Smooth muscle cell of the umbilical artery (primary cell): Measurements from ENCODE around the gene MAP4. TPM values are rescaled to one million over a fixed set of nuclear protein-coding genes. Genes with fewer than 3 reads are reported as not detected.

Source experiments
- total RNA-seq: library from RNA; depleted of rRNA; stranded (reverse); fragments of >200 nt; gene quantifications from 2 replicates; pipeline ENCODE4 v1.2.3, GENCODE V29; 2014

MAP4 gene, protein sequence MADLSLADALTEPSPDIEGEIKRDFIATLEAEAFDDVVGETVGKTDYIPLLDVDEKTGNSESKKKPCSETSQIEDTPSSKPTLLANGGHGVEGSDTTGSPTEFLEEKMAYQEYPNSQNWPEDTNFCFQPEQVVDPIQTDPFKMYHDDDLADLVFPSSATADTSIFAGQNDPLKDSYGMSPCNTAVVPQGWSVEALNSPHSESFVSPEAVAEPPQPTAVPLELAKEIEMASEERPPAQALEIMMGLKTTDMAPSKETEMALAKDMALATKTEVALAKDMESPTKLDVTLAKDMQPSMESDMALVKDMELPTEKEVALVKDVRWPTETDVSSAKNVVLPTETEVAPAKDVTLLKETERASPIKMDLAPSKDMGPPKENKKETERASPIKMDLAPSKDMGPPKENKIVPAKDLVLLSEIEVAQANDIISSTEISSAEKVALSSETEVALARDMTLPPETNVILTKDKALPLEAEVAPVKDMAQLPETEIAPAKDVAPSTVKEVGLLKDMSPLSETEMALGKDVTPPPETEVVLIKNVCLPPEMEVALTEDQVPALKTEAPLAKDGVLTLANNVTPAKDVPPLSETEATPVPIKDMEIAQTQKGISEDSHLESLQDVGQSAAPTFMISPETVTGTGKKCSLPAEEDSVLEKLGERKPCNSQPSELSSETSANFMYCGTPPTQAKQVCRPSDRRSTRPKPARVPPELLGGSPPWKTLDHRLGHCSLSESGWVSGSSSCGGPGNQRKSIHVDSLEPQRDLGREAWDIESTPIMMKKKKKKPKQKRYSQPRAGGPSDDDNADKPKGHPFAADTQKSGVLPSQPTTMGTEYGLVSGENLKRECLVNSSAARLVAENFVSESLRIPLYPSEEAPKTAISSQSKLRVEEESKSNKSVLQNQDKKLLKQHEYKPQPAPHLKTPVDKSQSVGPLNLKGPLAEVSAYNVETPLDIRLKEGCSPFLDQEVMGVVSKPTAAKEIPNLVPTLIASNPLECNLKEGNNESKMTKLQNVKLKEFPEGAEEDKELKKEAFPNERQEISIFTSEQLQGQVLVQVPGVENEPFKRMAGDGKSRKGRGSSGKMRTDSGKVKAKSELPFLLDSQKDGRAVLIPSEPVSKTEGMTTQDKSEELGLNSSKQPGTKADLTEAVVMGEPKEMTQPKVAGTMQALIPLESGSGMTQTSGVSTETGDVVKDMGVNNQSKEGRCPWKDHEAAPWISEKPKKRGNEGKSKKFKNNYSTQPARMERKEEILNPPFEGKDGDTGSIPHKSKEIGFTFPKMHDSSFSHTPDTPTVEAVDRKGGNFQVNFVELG (N-terminal part only)
- 73.6 and 193 TPM in 2 replicates for total RNA-seq

DNA sequence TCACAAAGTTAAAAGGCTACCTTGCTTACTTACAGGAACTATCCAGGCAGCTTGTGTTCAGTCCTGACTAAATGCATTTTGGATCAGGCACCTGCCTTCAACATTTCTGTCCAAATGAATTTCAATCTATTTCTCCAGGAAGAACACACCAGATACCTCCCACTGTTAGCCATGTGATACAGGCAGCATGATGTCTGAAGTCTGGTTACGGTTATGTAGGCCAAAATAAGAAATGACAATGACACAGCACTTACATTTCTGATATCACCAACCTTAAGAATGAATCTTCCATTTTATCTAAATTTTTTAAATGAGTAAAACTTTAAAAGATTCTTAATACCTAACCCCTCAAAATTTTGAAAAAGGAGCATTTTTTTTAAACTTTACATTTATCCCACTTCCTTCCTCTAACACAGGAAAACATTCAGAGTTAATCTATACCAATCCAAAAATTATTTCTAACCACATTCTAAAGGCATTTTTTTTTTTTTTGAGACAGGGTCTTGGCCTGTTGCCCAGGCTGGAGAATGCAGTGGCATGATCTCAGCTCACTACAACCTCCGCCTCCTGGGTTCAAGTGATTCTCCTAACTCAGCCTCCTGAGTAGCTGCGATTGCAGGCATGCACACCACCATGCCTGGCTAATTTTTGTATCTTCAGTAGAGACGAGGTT lies at the start of gene MAP4:
TSS of gene MAP4 (minus strand) at position 116 of the 673 bp plus-strand sequence. CDS start 17,556 bp downstream, outside the sequence.

DNA sequence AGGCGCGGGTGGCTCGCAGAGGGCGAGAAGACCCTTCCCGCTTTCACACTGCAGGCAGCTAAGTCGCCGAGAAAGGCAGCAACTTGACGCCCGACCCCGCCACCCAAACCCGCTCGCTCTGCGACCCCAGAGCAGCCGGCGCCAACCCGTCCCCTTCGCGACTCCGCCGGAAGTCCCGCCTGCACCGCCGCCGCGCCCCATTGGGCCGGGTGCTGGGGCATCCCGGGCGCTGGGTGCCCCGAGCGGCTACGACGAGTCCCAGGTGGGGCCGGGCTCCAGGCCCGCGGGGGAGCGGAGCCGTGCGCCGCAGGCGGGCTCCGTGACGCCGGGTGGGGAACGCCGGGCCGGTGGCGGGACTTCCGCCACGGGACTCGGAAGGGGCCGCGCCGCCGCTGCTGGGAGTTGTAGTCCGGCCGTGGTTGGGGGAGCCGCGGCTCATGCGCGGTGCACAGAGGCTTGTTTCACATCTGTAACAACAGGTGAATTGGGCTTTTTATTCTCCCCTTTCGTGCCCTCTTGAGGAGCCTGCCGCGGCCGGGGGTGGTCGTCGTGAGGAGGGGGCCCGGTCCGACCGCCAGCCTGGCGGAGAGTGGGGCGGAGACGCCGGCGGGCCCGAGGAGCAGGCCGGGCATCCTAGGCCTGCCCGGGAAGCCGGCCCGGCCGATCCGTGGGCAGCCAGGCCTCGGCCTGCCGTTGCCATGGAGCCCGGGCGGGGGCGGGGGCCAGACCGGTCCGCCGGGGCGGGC lies 213.3 kb downstream of the MAP4 start, which contains the start of gene DHX30:
TSS of gene DHX30 (plus strand) at position 405 of the 746 bp plus-strand sequence. CDS start 7,546 bp downstream, outside the sequence.

Other genes starting within 250 kb of the MAP4 start
- 32.4 and 44.7 TPM in 2 replicates for gene SMARCC1, start 234.5 kb downstream of the MAP4 start, total RNA-seq
- 51.7 and 79.2 TPM in 2 replicates for gene DHX30, start 213.3 kb downstream of the MAP4 start, total RNA-seq
- 2.4 and 8.5 TPM in 2 replicates for gene CDC25A, start 172.0 kb upstream of the MAP4 start, total RNA-seq
- gene CAMP, start 207.1 kb upstream of the MAP4 start, total RNA-seq: not detected in 2 replicates
- gene ZNF589, start 224.7 kb upstream of the MAP4 start, total RNA-seq: 5.0 and 5.9 TPM in 2 replicates